GM18868 (cell line): ENCODE results near the gene CES2.
"Not testable (repeated sequence)": the region's sequence is repeated elsewhere in the genome, so short reads cannot be mapped to it uniquely, and the experiment has no call there.

ENCODE experiments used
- ATAC-seq: cut with Tn5 transposase; IDR thresholded peaks from one replicate; pipeline ENCODE4 v1.9.1; 2021; ENCODE audit warnings: mild to moderate bottlenecking, moderate library complexity; ENCODE audit not compliant: unreplicated experiment

CES2 gene, protein sequence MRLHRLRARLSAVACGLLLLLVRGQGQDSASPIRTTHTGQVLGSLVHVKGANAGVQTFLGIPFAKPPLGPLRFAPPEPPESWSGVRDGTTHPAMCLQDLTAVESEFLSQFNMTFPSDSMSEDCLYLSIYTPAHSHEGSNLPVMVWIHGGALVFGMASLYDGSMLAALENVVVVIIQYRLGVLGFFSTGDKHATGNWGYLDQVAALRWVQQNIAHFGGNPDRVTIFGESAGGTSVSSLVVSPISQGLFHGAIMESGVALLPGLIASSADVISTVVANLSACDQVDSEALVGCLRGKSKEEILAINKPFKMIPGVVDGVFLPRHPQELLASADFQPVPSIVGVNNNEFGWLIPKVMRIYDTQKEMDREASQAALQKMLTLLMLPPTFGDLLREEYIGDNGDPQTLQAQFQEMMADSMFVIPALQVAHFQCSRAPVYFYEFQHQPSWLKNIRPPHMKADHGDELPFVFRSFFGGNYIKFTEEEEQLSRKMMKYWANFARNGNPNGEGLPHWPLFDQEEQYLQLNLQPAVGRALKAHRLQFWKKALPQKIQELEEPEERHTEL

DNA sequence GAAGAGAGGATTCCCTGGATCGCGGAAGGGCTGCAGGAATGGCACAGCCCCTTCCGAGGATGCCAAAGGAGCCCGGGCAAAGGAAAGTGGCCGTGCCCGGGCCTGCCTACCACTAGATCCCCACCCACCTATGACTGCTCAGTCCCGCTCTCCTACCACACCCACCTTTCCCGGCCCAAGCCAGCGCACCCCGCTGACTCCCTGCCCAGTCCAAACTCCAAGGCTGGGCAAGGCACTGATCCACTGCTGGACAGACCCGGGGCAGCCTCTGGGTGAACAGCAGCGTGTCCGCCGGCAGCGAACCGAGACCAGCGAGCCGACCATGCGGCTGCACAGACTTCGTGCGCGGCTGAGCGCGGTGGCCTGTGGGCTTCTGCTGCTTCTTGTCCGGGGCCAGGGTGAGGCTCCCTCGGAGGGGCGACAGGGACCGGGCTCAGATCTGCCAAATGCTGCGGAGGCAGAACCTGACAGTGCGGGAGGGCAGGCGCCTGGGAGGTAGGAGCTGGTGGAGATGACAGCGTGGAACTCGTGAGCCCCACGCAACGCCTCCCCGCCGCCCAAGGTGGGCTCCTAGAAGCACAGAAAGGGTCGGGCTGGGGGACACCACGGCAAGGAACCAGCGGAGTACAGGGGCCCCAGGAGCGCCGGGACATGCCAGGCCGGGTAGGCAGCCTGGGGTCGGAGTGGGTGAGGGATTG, at the start of gene CES2:
Gene CES2, plus strand, starts transcription at position 203 of the 698 bp plus-strand sequence. Its CDS starts 120 bp downstream, at position 323.
- no peak for ATAC-seq

DNA sequence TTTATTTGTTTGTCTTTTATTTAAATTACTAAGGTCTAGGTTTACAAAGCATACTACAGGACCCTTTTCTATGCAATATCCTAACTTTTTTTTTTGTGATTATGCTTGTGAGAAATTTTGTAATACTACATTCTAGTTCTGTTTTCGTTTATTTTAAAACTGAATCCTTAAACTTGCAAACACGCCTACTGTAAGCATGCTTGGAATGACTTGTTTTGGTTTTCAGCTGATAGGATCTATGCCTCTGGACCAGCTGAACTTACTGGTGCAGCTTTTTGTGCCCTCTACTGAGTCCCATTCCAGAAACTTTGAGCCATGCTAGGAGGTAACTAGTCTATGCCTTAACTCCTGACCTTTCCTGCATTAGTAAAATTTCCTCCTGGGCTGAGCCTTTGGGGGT, 49.0 kb upstream of the CES2 start:
- no peak for ATAC-seq

DNA sequence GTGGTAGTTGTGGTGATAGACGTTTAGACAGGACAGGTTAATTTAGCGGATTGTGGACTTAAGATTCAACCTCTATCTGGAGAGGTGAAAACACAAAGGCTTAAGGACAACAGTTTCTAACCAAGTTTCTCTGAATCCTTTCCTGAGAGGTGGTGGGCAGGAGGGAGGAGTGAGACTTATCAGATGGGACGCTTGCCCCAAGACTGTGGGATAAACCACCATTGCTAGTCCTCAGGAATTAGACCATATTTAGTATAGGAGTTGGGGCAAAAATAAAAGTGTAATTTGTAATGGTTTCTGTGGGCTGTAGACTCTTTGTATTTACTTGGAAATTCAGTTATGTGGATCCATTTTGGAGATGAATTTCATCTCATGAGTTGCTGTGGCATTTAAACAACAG, 48.4 kb upstream of the CES2 start:
- no peak for ATAC-seq

DNA sequence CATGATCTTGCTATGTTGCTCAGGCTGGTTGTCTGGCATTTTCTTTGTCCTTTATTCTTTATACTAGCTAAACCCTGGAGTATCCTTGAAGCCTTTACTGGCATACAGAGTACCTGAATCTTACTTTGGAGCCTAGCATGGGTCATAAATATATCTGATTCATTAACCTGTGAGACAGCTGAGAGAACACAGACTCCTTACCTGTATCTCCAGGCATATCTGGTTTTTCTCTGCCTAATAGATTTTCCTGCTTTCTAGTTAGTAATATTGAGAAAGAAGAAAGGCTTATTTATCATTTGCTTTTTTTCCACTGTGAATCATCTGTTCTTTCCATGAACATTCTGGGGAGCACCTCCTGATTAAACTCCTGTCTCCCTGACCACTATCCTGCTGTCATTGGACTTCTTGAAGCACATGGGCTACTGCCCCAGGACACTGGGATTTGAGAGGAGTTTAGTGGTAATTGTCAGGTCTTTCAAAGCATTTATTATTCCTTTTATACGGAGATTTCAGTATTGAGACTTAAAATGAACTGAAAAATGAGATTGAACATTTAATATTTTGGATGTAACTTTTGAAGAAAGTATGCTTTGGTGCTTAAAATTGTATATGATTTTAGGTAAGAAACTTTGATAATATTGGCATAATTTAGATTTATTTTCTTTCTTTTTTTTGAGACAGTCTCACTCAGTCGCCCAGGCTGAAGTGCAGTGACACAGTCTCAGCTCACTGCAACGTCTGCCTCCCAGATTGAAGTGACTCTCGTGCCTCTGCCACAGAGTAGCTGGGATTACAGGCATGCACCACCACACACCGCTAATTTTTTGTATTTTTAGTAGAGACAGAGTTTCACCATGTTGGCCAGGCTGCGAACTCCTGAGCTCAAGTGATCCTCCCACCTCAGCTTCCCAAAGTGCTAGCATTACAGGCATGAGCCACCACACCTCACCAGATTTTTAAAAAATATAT, 46.4 kb upstream of the CES2 start:
- no peak for ATAC-seq

DNA sequence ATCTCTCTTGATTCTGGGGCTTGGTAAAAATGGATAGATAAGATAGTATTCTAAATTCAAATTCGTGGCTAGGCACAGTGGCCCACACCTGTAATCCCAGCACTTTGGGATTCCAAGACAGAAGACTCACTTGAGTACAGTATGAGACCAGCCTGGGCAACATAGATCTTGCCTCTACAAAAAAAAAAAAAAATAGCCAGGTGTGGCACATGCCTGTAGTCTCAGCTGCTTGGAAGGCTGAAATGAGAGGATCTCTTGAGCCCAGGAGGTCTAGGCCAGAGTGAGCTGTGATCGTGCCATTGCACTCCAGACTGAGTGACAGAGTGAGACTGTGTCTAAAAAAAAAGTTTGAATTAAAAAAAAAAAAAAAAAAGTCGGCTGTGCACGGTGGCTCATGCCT, 45.7 kb upstream of the CES2 start:
- no peak for ATAC-seq

DNA sequence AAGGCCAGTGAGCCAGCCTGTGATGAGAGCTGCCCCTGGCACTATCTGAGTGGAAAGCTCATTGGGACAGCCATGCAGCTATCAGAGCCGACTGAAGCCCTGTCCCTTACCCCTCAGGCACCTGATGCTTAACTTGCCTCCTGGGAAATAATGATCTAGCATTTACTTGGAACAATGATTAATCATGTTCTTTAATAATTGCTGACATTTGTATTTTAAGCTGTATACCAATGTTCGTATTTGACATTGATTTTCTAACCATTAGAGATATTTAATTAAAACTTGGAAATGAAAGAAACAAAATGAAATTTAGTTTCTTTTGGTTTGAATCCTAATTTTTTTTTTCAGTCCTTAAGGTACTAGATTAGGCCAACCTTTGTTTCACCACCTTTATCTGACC, 44.5 kb upstream of the CES2 start:
- no peak for ATAC-seq

DNA sequence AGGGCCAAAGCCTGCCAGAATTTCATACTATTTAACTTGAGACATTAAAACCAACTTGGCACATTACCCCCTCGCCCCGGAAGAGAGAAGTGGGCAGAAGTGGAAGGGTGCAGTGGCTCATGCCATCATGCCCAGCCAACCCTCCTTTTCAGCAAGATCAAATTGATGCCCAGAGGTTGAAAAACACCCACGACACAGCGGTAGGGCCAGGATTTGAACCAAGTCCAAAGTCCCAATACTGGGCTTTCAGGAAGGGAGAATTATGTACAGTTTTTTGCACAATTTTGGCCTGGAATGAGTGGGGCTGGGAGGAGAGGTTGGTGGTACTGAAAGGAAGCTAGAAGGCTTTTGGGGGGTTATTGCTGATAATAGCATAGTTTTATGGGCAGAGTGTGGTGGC, 44.0 kb upstream of the CES2 start:
- ATAC-seq: no peak

DNA sequence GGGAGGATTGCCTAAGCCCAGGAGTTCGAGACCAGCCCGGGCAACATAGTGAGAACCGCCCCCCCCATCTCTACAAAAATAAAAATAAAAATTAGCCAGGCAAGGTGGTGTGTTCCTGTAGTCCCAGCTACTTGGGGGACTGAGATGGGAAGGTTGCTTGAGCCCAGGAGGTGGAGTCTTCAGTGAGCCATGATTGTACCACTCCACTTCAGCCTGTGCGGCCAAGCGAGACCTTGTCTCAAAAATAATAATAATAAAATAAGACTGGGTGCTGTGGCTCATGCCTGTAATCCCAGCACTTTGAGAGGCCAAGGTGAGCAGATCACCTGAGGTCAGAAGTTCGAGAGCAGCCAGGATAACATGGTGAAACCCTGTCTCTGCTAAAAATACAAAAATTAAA, 43.5 kb upstream of the CES2 start:
- ATAC-seq: no peak

DNA sequence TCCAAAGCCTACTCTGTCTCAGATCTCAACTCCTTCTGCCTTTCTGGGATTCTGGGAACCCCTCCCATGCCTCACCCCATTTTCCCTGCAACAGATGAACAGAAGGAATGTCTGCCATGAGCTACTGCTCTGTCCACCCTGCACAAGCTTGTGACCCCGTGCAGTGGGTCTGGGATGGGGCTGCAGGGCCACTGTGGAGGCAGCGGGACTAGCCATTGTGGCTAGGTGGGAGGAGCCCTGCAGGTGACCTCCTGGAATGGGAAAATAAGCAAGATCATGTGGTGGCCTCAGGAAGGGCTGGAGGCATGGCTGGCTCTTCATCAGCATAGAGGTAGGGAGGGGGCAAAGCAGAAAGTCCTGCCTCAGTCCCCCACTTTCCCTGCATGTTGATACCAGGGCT, 41.3 kb upstream of the CES2 start:
- no peak for ATAC-seq

DNA sequence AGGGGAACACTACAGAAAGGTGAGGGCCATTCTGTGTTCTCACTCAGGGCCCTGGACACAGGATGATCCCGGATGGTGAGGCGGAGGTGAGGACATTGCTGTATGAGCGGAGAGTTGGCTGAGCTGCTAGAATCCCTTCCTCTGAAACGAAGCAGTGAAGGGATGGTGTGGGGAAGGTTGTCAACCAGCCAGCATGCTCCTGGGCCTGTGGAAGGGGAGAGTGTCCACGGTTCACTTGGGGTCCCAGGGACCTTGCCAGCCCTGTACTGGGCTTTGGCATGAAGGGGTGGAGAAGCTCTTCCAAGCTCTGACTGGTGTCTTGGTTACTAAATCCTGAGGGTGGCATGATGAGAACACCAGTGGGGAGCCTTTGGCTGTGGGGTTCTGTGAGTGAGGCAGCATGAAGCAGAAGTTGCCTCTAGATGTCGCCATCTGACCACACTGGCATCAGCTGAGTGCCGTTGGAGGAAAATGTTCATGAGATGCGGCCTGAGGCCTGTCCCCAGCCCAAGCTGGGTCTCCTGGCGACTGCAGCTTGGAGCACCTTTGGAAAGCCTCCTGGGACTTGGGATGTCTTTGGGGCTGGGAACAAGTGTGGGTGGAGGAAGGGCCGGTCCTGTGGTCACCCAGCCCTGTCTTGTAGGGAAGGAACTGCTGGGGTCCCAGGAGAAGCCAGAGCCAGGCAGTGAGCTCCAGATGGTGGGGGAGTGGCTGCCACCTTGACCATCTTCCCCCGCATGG, 40.2 kb upstream of the CES2 start:
- ATAC-seq: peak; percentile 85

DNA sequence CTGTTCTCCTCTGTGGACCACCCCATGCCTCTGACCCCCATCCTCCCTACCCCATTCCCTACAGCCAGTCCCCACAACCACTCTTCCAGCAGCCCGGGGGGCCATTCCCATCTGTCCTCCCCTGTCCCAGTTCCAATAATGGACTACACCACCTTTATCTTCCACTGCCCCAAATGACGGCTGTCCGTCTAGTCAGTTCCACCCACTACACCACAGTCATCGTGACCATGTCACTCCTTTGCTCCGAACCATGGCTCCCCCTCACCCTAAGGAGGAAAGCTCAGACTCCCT, 39.7 kb upstream of the CES2 start:
- no peak for ATAC-seq

DNA sequence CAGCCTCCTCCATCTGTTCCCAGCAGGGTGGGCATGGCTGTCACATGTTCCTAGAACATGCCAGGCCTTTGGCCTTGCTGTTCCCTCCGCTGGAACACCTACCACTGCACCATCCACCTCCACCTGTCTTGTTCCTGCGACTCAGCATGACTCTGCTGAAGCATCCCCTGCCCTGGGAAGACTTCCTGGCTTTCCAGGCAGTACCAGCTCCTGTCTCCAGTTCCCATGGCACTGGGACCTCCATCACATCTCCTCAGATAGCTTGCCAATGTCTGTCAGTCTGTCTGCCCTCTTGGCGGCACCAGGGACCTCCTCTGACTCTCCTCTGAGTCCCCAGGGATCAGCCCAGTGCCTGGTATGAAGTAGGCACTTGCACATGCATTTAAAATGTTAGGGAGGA, 39.3 kb upstream of the CES2 start:
- no peak for ATAC-seq

DNA sequence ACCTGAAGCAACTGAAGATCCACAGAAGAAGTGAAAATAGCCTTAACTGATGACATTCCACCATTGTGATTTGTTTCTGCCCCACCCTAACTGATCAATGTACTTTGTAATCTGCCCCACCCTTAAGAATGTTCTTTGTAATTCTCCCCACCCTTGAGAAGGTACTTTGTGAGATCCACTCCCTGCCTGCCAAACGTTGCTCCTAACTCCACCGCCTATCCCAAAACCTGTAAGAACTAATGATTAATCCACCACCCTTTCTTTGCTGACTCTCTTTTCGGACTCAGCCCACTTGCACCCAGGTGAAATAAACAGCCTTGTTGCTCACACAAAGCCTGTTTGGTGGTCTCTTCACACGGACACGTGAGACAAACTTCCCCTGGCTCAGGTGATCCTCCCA, 38.6 kb upstream of the CES2 start:
- not testable (repeated sequence) for ATAC-seq

DNA sequence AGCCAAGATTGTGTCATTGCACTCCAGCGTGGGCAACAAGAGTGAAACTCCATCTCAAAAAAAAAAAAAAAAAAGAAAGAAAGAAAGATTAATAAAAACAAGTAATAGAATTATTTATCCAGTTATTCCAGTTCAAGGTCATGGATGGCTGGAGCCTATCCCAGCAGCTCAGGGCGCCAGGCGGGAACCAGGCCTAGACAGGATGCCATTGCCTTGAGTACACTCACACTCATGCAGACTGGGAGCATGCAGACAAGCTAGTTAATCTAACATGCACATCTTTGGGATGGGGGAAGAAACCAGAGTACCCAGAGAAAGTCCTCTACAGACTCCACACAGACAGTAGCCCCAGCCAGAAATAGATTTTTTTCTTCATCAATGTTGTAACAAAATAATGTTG, 37.1 kb upstream of the CES2 start:
- ATAC-seq: no peak

DNA sequence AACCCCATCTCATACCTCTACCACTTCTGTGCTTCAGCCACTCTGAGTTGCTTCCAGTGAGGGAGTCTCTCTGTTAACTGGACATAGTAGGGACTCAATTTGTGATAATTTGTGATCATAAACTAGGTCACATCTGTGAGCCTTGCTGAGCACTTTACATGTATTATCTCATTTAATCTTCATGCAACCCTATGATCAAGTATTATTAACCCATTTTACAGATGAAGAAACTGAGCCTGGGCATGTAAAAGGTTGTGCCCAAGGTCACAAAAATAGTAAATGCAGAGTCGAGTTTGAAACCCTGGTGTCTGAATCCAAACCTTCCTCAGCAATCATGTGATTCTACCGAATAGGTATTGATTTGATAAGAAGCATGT, 36.4 kb upstream of the CES2 start:
- ATAC-seq: no peak

DNA sequence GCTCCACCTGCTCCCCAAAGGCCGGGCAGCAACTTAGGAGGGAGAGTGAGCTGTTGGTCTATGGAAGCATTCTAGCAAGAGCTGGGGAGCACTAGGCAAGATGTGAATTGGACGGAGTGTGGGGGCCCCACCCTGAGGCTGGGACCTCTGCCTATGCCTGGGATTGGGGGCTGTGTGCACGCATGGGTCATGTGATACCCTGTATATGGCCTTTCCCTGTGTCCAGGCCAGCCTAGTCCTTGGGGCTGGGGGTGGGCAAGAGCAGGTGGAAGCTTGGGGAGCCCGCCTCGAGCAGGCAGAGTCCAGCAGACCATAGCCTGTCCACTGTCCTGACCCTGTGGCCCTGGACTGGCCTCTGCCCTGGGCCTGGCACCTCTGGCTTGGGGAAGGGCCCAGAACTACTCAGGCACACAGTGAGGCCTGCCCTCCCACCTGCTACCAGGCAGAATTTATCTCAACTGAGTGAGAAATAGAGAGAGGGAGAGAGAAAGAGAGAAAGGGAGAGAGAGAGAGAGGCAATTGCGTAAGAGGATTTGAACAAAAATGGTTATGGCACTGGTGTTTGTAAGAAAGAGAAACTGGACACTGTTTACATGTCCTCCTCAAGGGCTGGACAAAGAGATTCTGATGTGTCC, 35.9 kb upstream of the CES2 start:
- ATAC-seq: no peak

DNA sequence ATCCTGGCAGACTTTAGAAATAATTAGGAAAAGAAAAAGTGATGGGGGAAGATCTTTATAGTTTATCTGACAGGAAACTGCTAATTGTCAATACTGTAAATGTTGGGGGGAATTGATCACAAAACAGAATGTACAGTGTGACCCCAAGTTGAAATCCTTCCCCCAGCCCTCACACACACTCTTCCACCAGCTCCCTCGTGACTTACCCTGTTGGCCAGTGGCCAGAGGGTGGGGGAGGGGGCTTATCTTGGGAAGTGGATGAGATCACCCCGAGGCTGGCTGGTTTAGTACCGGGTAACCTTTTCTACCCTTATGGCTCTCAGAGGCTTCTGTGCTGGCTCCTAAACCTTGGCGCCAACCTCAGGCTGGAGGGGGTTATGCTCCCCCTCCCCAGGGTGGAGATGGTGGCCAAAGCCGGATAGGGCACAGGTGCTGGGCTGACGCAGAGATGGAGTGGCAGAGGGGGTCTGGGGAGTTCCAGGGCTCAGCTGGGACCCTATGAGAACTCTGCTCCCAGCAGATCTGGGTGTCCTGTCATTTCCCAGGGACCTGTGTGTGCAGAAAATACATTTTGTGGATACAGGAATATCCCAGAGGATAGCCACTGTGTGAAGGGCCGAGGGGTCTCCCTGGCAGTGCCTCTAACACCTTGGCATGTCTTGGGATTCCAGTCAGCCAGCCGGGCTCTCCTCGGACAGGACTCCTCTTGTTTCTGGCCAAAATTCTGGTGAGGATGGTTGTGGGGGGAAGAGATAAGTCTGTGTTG, 35.2 kb upstream of the CES2 start:
- ATAC-seq: no peak

DNA sequence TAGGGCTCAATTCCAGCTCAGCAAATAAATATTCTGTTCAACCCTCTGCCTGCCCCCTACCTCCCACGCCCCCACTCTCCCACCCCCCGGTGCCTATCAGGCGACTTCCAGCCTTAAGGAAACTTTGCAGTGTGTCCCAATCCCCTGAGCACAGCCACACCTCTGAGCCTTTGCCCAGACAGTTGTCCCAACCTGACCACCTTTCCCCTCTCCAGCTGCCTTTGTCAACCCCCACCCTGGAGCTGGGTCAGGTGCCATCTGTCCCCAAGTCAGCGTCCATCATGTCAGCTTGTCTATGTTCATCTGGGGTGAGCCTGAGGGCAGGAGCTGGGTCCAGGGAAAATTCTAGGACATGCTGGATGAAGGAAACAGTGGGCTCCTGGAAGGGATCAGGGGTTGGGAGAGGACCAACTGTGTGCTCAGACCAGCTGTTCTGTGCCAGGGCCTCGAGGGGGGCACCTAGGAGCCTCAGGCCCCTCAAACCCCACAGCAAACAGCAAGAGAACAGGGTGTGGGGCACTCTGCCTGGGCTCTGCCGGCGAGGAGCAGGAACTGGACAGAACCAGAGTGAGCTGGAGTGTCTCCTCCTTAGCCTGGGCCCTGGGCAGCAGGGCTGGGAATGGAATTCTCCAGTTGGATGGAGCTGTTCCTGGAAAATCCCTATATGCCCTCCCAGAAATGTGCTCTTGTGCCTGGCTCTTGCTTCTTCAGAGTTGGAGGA, 34.4 kb upstream of the CES2 start:
- ATAC-seq: no peak

DNA sequence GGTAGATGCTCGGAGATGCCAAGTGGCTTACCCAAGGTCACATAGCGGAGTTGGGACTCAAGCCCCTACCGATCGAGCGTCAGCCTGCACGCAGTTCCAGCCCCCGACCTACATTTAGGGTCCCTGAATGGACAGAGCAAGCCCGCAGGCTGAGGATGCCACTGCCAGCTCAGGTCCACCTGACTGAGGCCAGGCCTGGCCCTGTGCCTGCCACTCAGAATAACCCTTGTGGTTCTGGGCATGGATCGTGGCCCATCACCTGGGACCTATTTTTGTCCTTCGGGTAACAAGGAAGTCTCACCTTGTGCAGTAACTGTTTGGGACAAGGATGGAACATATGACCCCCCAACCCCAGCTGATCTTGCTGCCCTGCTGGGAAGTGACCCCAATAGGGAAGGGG, 33.7 kb upstream of the CES2 start:
- no peak for ATAC-seq
